Stimulated activated CD8-positive, alpha-beta memory T cell treated with anti-CD3 and anti-CD28 coated beads, Interleukin-7, amount 100 ng/mL, for 48 hours (primary cell): ENCODE measurements around the gene ESYT3.
"Not testable (repeated sequence)": the region's sequence is repeated elsewhere in the genome, so short reads cannot be mapped to it uniquely, and the experiment has no call there.

Experiments
- DNase-seq, 2 donors: peaks; one replicate each; pipeline ENCODE4 v3.0.0-alpha.2; 2020; ENCODE audit warnings: low read depth in 1 of 2; ENCODE audit errors: extremely low read depth in 1 of 2

ESYT3 gene

GRCh38 chr3:138484672-138485071, 50.3 kb downstream of the ESYT3 start:
- DNase-seq: not testable (repeated sequence)

GRCh38 chr3:138486580-138486979, 52.2 kb downstream of the ESYT3 start:
- not testable (repeated sequence) for DNase-seq

- DNase-seq: no peak
These were observed 57.6 kb downstream of the ESYT3 start for GRCh38 chr3:138491971-138492370.

- DNase-seq: no peak
These were observed 58.7 kb downstream of the ESYT3 start for GRCh38 chr3:138492980-138493675.

GRCh38 chr3:138493804-138494606, 59.6 kb downstream of the ESYT3 start:
- no peak for DNase-seq

GRCh38 chr3:138494607-138494929, 60.2 kb downstream of the ESYT3 start:
- no peak for DNase-seq

- DNase-seq: not testable (repeated sequence)
These were observed 61.2 kb downstream of the ESYT3 start for GRCh38 chr3:138495638-138496037.

GRCh38 chr3:138496436-138496835, 62.0 kb downstream of the ESYT3 start:
- no peak for DNase-seq

- DNase-seq: no peak
These were observed 62.6 kb downstream of the ESYT3 start for GRCh38 chr3:138497021-138497420.

- DNase-seq: no peak
These were observed 63.4 kb downstream of the ESYT3 start for GRCh38 chr3:138497851-138498250.

GRCh38 chr3:138498991-138499390, 64.6 kb downstream of the ESYT3 start:
- DNase-seq: no peak

- DNase-seq: no peak
These were observed 73.1 kb downstream of the ESYT3 start for GRCh38 chr3:138507524-138507923.

GRCh38 chr3:138509586-138509985, 75.2 kb downstream of the ESYT3 start:
- DNase-seq: no peak

GRCh38 chr3:138511945-138512344, 77.5 kb downstream of the ESYT3 start:
- DNase-seq: no peak

- DNase-seq: no peak
These were observed 78.9 kb downstream of the ESYT3 start for GRCh38 chr3:138513090-138513843.

- DNase-seq: not testable (repeated sequence)
These were observed 87.0 kb downstream of the ESYT3 start for GRCh38 chr3:138521445-138521844.
